ENCODE results near the gene GATAD2A. TPM values are rescaled to one million over a fixed set of nuclear protein-coding genes. Genes with fewer than 3 reads are reported as not detected.
A peak's percentile ranks its signal among the peaks of the same experiment; 100 is the strongest.

The GATAD2A gene
- total and polyA plus RNA-seq, 10 of the 15 experiments (the other 5 are each of a cell fraction or from before 2014, with no cell fraction given), result 2.6 to 173 (median 32.0) TPM

- TF ChIP-seq, protein P1, sequence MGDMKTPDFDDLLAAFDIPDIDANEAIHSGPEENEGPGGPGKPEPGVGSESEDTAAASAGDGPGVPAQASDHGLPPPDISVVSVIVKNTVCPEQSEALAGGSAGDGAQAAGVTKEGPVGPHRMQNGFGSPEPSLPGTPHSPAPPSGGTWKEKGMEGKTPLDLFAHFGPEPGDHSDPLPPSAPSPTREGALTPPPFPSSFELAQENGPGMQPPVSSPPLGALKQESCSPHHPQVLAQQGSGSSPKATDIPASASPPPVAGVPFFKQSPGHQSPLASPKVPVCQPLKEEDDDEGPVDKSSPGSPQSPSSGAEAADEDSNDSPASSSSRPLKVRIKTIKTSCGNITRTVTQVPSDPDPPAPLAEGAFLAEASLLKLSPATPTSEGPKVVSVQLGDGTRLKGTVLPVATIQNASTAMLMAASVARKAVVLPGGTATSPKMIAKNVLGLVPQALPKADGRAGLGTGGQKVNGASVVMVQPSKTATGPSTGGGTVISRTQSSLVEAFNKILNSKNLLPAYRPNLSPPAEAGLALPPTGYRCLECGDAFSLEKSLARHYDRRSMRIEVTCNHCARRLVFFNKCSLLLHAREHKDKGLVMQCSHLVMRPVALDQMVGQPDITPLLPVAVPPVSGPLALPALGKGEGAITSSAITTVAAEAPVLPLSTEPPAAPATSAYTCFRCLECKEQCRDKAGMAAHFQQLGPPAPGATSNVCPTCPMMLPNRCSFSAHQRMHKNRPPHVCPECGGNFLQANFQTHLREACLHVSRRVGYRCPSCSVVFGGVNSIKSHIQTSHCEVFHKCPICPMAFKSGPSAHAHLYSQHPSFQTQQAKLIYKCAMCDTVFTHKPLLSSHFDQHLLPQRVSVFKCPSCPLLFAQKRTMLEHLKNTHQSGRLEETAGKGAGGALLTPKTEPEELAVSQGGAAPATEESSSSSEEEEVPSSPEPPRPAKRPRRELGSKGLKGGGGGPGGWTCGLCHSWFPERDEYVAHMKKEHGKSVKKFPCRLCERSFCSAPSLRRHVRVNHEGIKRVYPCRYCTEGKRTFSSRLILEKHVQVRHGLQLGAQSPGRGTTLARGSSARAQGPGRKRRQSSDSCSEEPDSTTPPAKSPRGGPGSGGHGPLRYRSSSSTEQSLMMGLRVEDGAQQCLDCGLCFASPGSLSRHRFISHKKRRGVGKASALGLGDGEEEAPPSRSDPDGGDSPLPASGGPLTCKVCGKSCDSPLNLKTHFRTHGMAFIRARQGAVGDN (IDR thresholded peaks at IDR 0.05), result peak; percentile 78
- TF ChIP-seq, protein P2, sequence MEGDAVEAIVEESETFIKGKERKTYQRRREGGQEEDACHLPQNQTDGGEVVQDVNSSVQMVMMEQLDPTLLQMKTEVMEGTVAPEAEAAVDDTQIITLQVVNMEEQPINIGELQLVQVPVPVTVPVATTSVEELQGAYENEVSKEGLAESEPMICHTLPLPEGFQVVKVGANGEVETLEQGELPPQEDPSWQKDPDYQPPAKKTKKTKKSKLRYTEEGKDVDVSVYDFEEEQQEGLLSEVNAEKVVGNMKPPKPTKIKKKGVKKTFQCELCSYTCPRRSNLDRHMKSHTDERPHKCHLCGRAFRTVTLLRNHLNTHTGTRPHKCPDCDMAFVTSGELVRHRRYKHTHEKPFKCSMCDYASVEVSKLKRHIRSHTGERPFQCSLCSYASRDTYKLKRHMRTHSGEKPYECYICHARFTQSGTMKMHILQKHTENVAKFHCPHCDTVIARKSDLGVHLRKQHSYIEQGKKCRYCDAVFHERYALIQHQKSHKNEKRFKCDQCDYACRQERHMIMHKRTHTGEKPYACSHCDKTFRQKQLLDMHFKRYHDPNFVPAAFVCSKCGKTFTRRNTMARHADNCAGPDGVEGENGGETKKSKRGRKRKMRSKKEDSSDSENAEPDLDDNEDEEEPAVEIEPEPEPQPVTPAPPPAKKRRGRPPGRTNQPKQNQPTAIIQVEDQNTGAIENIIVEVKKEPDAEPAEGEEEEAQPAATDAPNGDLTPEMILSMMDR (IDR thresholded peaks at IDR 0.05 in 2 of 3, conservative IDR thresholded peaks at IDR 0.05 in 1 of 3; ENCODE audit: control insufficient read depth in 2 of 3, extremely low read depth in 1 of 3, insufficient read depth in 1 of 3, low read depth in 3 of 3, low read length in 3 of 3), result 0 out of 6 replicates have a peak, but pooled peaks of 1 of the 3 experiments have one; percentile 2
- TF ChIP-seq E2F4 (IDR thresholded peaks at IDR 0.05; ENCODE audit: low read depth, low read length), result no peak
- peak; percentile 100 for TF ChIP-seq YY1 (IDR thresholded peaks at IDR 0.05; ENCODE audit: low read depth, low read length)
- TF ChIP-seq FOXM1 (IDR thresholded peaks at IDR 0.05; ENCODE audit: low read depth, low read length), result no peak
- TF ChIP-seq HCFC1 (IDR thresholded peaks at IDR 0.05; ENCODE audit: low read length), result peak; percentile 90
- TF ChIP-seq HDGF (IDR thresholded peaks at IDR 0.05), result no peak
- no peak for TF ChIP-seq YBX1 (IDR thresholded peaks at IDR 0.05)
- TF ChIP-seq SP1 (IDR thresholded peaks at IDR 0.05; ENCODE audit: low read depth, low read length), result peak; percentile 30
- TF ChIP-seq MAX (IDR thresholded peaks at IDR 0.05; ENCODE audit: low read depth, low read length), result no peak
- TF ChIP-seq STAT3 (IDR thresholded peaks at IDR 0.05; ENCODE audit: low read depth, low read length), result no peak
- TF ChIP-seq, protein P3, sequence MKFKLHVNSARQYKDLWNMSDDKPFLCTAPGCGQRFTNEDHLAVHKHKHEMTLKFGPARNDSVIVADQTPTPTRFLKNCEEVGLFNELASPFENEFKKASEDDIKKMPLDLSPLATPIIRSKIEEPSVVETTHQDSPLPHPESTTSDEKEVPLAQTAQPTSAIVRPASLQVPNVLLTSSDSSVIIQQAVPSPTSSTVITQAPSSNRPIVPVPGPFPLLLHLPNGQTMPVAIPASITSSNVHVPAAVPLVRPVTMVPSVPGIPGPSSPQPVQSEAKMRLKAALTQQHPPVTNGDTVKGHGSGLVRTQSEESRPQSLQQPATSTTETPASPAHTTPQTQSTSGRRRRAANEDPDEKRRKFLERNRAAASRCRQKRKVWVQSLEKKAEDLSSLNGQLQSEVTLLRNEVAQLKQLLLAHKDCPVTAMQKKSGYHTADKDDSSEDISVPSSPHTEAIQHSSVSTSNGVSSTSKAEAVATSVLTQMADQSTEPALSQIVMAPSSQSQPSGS (IDR thresholded peaks at IDR 0.05; ENCODE audit: low read length), result no peak
- 0 out of 2 replicates have a peak, but pooled peaks have one; percentile 21 for TF ChIP-seq IRF4 (IDR thresholded peaks at IDR 0.05; ENCODE audit: low read depth, low read length)
- peak; percentile 86 for TF ChIP-seq CREM (IDR thresholded peaks at IDR 0.05; ENCODE audit: low read depth)
- TF ChIP-seq RELB (IDR thresholded peaks at IDR 0.05; ENCODE audit: low read depth), result peak; percentile 35; the same call in 1 of the 2 replicates
- peak; percentile 66; the same call in 1 of the 2 replicates for TF ChIP-seq GATAD2B (conservative IDR thresholded peaks at IDR 0.05; ENCODE audit: low read depth)
- TF ChIP-seq MEF2B (IDR thresholded peaks at IDR 0.05; ENCODE audit: partially characterized antibody, poor library complexity, severe bottlenecking), result peak; percentile 43
Measured at GRCh38 chr19:19515642-19516519, 110.4 kb downstream of the GATAD2A start, which contains the start of gene NDUFA13 (continued).

Data from GM12878 (cell line).